DMS53 treated with DMSO at 0.1 percent for 48 hours (cell line): ENCODE results near the gene GABRG3.

Experiments used
- DNase-seq: peaks from one replicate; lab custom pipeline; 2025; ENCODE audit not compliant: unreplicated experiment; lab: John Stamatoyannopoulos, UW

GABRG3 gene

GRCh38 chr15:27061739-27062138 lies 90.8 kb downstream of the GABRG3 start:
- DNase-seq, result peak; percentile 63

- DNase-seq, result peak; percentile 77
Observed at GRCh38 chr15:27062951-27063350, 92.0 kb downstream of the GABRG3 start.

- DNase-seq, result no peak
Observed at GRCh38 chr15:27064080-27064479, 93.1 kb downstream of the GABRG3 start.

- DNase-seq, result no peak
Observed at GRCh38 chr15:27065151-27065550, 94.2 kb downstream of the GABRG3 start.

GRCh38 chr15:27065785-27066184 lies 94.8 kb downstream of the GABRG3 start:
- no peak for DNase-seq

- DNase-seq, result no peak
Observed at GRCh38 chr15:27066446-27066845, 95.5 kb downstream of the GABRG3 start.

GRCh38 chr15:27067175-27067574 lies 96.2 kb downstream of the GABRG3 start:
- no peak for DNase-seq

- DNase-seq, result peak; percentile 51
Observed at GRCh38 chr15:27070841-27071240, 99.9 kb downstream of the GABRG3 start.

- DNase-seq, result no peak
Observed at GRCh38 chr15:27074179-27074578, 103.2 kb downstream of the GABRG3 start.

GRCh38 chr15:27077790-27078189 lies 106.8 kb downstream of the GABRG3 start:
- no peak for DNase-seq

- DNase-seq, result peak; percentile 17
Observed at GRCh38 chr15:27081676-27082418, 110.9 kb downstream of the GABRG3 start.

GRCh38 chr15:27082526-27082925 lies 111.5 kb downstream of the GABRG3 start:
- no peak for DNase-seq

GRCh38 chr15:27084844-27085243 lies 113.9 kb downstream of the GABRG3 start:
- peak; percentile 67 for DNase-seq

- no peak for DNase-seq
Observed at GRCh38 chr15:27086149-27086548, 115.2 kb downstream of the GABRG3 start.

GRCh38 chr15:27086805-27087204 lies 115.8 kb downstream of the GABRG3 start:
- no peak for DNase-seq

GRCh38 chr15:27087651-27088583 lies 116.9 kb downstream of the GABRG3 start:
- no peak for DNase-seq

GRCh38 chr15:27088584-27089232 lies 117.7 kb downstream of the GABRG3 start:
- no peak for DNase-seq

- no peak for DNase-seq
Observed at GRCh38 chr15:27089233-27089586, 118.2 kb downstream of the GABRG3 start.

- no peak for DNase-seq
Observed at GRCh38 chr15:27089676-27090075, 118.7 kb downstream of the GABRG3 start.

GRCh38 chr15:27091270-27091940 lies 120.4 kb downstream of the GABRG3 start:
- DNase-seq, result no peak

- no peak for DNase-seq
Observed at GRCh38 chr15:27092390-27092789, 121.4 kb downstream of the GABRG3 start.
